ENCODE results near the gene SLFNL1. TPM values are rescaled to one million over a fixed set of nuclear protein-coding genes. Genes with fewer than 3 reads are reported as not detected.

Gene SLFNL1
- total RNA-seq, 1 donor from 2014 or later = 0.16 TPM

GRCh38 chr1:41037116-41037903 is 15.8 kb upstream of the SLFNL1 start:
- no peaks in the 10 kb centered on the region for H3K9me3 ChIP-seq (replicated peaks)
- no peak for TF ChIP-seq CTCF (IDR thresholded peaks at IDR 0.05; ENCODE audit: borderline replicate concordance)
- intact Hi-C loops (cut with micrococcal nuclease) = no loop called here
- H3K36me3 ChIP-seq = peaks cover 93% of the 10 kb centered on the region
- no peaks in the 10 kb centered on the region for H3K4me1 ChIP-seq
- no peak for DNase-seq
- no peak overlapping the region for H3K4me3 ChIP-seq
- H3K27me3 ChIP-seq (ENCODE audit: low read depth) = no peaks in the 10 kb centered on the region
- no peak overlapping the region for H3K27ac ChIP-seq (replicated peaks)

- TF ChIP-seq CTCF (IDR thresholded peaks at IDR 0.05; ENCODE audit: borderline replicate concordance) = no peak
- H3K9me3 ChIP-seq (replicated peaks) = no peaks in the 10 kb centered on the region
- no peak overlapping the region for H3K4me3 ChIP-seq
- no peaks in the 10 kb centered on the region for H3K4me1 ChIP-seq
- H3K27ac ChIP-seq (replicated peaks) = no peak overlapping the region
- intact Hi-C loops (cut with micrococcal nuclease) = no loop called here
- peaks cover 86% of the 10 kb centered on the region for H3K36me3 ChIP-seq
- no peak for DNase-seq
- no peaks in the 10 kb centered on the region for H3K27me3 ChIP-seq (ENCODE audit: low read depth)
Measured at GRCh38 chr1:41033272-41033671, 11.7 kb upstream of the SLFNL1 start.

GRCh38 chr1:41032147-41032546 is 10.6 kb upstream of the SLFNL1 start:
- intact Hi-C loops (cut with micrococcal nuclease) = no loop called here
- no peak for DNase-seq
- no peak for TF ChIP-seq CTCF (IDR thresholded peaks at IDR 0.05; ENCODE audit: borderline replicate concordance)
- H3K36me3 ChIP-seq = peaks cover 86% of the 10 kb centered on the region
- H3K27me3 ChIP-seq (ENCODE audit: low read depth) = no peaks in the 10 kb centered on the region
- H3K4me3 ChIP-seq = no peak overlapping the region
- H3K4me1 ChIP-seq = no peaks in the 10 kb centered on the region
- no peak overlapping the region for H3K27ac ChIP-seq (replicated peaks)
- H3K9me3 ChIP-seq (replicated peaks) = no peaks in the 10 kb centered on the region

GRCh38 chr1:41030872-41031616 is 9.5 kb upstream of the SLFNL1 start:
- DNase-seq = no peak
- TF ChIP-seq CTCF (IDR thresholded peaks at IDR 0.05; ENCODE audit: borderline replicate concordance) = no peak
- H3K4me1 ChIP-seq = no peaks in the 10 kb centered on the region
- no peak overlapping the region for H3K27ac ChIP-seq (replicated peaks)
- H3K36me3 ChIP-seq = peaks cover 84% of the 10 kb centered on the region
- intact Hi-C loops (cut with micrococcal nuclease) = no loop called here
- no peaks in the 10 kb centered on the region for H3K9me3 ChIP-seq (replicated peaks)
- no peak overlapping the region for H3K4me3 ChIP-seq
- no peaks in the 10 kb centered on the region for H3K27me3 ChIP-seq (ENCODE audit: low read depth)

- Histone ChIP-seq H3K4me1 (no peaks in the 10 kb centered on the region), H3K36me3 (peaks cover 71% of the 10 kb centered on the region), H3K9me3 (replicated peaks) (no peaks in the 10 kb centered on the region), H3K27ac (replicated peaks) (no peak overlapping the region), H3K4me3 (no peak overlapping the region), H3K27me3 (ENCODE audit: low read depth) (no peaks in the 10 kb centered on the region)
- TF ChIP-seq CTCF (IDR thresholded peaks at IDR 0.05; ENCODE audit: borderline replicate concordance) = no peak
- no peak for DNase-seq
- intact Hi-C loops (cut with micrococcal nuclease) = no loop called here
Measured at GRCh38 chr1:41028034-41028642, 6.6 kb upstream of the SLFNL1 start.
